Measurements from ENCODE around the gene HAAO.

DNA sequence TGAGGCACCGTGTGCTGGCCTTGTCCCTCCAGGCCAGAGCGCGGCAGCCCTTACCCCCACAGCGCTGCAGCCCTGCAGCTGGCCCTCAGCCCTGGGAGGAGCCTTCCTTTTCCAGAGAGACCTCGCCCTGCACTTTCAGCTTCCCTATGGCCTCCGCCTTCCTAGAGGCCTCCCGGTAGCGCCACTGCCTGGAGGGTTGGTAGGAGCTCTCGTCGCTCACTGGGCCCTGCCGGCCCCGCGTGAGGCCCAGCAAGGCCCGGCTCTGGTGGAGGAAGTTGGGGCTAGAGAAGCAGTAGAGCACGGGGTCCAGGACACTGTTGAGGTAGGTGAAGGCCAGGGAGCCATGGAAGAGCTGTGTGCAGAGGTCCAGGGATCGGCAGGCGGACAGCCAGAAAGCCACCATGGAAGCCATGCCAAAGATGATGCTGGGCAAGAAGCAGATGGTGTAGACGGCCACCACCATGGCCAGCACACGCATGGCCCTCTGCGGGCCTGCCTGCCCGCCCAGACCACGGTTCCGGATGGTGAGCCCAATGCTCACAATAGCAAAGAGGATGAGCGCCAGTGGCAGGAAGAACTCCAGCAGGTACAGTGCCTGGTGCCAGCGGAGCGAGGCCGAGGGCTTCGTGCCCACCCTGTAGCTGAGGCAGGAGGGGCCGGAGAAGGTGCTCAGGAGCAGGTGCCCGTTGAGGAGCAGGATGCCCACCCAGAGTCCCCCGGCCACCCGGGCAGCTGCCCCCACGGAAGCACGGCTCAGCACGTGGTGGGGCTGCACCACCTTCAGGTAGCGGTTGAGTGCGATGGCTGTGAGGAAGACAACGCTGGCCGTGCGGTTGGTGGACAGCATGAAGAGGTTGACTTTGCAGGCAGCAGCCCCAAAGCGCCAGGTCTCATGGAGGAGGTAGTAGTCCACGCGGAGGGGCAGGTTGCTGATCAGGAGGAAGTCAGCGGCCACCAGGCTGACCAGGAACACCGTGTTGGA, 29.3 kb downstream of the HAAO start:
- no peak for TF ChIP-seq POLR2AphosphoS5 (IDR thresholded peaks at IDR 0.05; ENCODE audit: low read depth)
- TF ChIP-seq, protein P1, sequence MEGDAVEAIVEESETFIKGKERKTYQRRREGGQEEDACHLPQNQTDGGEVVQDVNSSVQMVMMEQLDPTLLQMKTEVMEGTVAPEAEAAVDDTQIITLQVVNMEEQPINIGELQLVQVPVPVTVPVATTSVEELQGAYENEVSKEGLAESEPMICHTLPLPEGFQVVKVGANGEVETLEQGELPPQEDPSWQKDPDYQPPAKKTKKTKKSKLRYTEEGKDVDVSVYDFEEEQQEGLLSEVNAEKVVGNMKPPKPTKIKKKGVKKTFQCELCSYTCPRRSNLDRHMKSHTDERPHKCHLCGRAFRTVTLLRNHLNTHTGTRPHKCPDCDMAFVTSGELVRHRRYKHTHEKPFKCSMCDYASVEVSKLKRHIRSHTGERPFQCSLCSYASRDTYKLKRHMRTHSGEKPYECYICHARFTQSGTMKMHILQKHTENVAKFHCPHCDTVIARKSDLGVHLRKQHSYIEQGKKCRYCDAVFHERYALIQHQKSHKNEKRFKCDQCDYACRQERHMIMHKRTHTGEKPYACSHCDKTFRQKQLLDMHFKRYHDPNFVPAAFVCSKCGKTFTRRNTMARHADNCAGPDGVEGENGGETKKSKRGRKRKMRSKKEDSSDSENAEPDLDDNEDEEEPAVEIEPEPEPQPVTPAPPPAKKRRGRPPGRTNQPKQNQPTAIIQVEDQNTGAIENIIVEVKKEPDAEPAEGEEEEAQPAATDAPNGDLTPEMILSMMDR (IDR thresholded peaks at IDR 0.05; ENCODE audit: insufficient read depth, low read length): no peak

Data from HL-60 (cell line).